Kidney glomerular epithelial cell (primary cell): ENCODE results near the gene DGLUCY.
"Not testable (repeated sequence)": the region's sequence is repeated elsewhere in the genome, so short reads cannot be mapped to it uniquely, and the experiment has no call there.

ENCODE experiments used
- DNase-seq: peaks from one replicate; lab custom pipeline; 2025; lab: John Stamatoyannopoulos, UW

DGLUCY gene

GRCh38 chr14:91261986-91262549 is 148.2 kb downstream of the DGLUCY start:
- no peak for DNase-seq

GRCh38 chr14:91263329-91263728 is 149.5 kb downstream of the DGLUCY start:
- no peak for DNase-seq

GRCh38 chr14:91264151-91265150 is 150.6 kb downstream of the DGLUCY start:
- DNase-seq: no peak

GRCh38 chr14:91265404-91265803 is 151.5 kb downstream of the DGLUCY start:
- no peak for DNase-seq

GRCh38 chr14:91266276-91266675 is 152.4 kb downstream of the DGLUCY start:
- DNase-seq: not testable (repeated sequence)

- DNase-seq: no peak
Observed at GRCh38 chr14:91267965-91268437, 154.1 kb downstream of the DGLUCY start.

- no peak for DNase-seq
Observed at GRCh38 chr14:91269076-91269991, 155.5 kb downstream of the DGLUCY start.

- DNase-seq: no peak
Observed at GRCh38 chr14:91270188-91270587, 156.3 kb downstream of the DGLUCY start.

GRCh38 chr14:91270619-91271018 is 156.7 kb downstream of the DGLUCY start:
- DNase-seq: no peak

GRCh38 chr14:91271639-91272038 is 157.8 kb downstream of the DGLUCY start:
- DNase-seq: no peak

GRCh38 chr14:91272341-91273272 is 158.7 kb downstream of the DGLUCY start:
- DNase-seq: no peak

- DNase-seq: no peak
Observed at GRCh38 chr14:91273273-91273884, 159.5 kb downstream of the DGLUCY start.

- no peak for DNase-seq
Observed at GRCh38 chr14:91273885-91274273, 160.0 kb downstream of the DGLUCY start.

- no peak for DNase-seq
Observed at GRCh38 chr14:91274796-91275195, 160.9 kb downstream of the DGLUCY start.
